ENCODE data around the gene SLC30A7.

SLC30A7 gene

GRCh38 chr1:100988121-100988520 lies 92.2 kb downstream of the SLC30A7 start:
- no peak for DNase-seq

DNA sequence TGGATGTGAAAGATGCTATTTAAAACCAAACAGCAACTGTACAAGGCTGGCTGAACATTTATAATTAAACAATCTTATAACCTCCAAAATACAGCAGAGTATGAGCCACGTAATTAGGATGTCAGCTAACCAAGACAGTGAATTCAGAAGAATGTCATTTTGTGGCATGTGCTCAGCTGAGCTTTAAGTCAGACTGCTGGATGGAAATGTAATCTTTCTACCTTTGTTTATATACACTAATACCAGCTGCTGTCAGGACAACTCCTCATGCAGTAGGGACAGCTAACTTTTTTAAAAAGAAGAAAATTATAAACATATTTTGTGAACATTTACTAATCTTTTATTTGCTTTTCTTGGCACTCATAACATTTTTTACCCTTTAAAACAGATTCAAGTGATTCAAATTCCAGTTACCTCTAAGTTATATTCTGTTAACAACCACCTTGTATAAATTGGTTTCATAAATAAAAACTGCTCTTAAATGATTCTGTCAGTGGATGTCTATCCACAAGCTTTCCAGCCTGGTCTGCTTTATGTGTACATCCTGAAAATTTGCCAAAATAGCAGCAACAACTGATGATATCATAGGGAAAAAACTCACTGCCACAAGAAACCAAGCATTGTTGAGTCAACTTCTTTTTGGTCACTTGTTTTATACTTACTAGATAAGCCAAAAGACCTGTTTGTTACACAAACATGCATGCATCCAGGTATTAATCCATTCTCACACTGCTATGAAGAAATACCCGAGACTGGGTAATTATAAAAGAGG lies 93.6 kb downstream of the SLC30A7 start:
- no peak for DNase-seq

DNA sequence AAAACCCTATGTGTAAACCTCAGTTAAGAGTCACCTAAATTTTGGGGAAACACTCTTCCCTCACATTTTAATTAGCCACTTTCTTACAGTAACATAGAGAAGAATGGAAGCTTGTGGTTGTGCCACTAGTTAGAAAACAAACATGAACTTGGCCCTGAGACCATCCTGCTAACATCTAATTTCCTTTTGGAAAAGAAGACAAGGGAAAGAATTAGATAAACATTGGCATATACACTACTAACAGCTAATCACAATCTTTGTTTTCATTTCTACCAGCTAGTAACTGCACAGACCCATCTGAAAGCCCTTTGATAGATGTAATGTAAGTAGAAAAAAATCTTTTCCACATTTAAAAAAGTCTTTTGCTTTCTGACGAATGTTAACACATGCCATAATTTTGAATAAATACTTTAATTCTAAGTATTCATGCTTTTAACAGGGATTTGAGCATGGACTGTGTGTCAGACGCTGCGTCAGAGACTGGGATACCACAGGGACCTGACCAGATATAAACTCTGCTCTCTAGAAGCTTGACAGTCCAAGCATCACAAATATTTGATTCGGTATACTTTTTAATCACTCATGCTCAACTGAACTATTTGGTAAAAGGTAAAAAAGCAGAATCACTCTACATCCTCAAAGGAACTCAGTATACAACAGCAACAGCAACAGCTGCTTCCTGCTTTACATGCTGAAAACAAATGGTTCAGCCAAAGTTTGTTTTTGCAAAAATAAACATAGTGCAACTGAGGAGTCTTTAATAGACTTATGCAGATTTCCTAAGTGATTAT lies 99.5 kb downstream of the SLC30A7 start:
- DNase-seq: no peak

GRCh38 chr1:100998426-100998825 lies 102.5 kb downstream of the SLC30A7 start:
- no peak for DNase-seq

DNA sequence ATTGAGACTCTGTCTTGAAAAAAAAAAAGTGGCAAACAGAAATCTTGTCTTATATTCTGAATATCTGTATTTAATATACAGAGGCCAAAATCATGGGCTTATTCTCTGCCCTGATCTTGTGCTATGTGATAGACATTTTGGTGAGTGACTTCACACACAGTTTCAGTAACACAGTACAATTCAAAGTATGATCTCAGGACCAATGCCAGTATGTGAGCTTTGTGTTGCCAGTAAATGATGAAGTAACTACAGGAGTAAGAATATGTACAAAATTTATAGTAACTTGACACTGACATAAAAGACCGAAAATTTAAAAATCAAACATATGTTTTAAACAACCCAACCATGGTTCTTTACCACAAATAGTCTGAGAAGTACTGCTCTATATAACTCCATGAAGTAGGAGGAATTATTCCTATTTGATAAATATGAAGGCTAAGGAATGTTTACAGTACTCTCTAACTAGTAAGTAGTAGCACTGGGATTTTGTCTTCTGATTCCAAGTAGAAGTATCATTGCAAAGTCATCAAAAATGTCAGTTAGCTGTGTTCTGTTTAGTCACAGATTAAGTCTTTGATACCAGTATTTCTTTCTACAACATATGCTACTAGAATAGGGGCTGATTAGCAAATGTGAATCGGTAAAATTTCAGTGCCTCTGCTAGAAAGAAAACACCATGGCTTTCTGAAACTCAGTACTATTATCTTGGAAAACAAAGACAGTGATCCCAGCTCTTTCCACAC lies 104.4 kb downstream of the SLC30A7 start:
- no peak for DNase-seq

DNA sequence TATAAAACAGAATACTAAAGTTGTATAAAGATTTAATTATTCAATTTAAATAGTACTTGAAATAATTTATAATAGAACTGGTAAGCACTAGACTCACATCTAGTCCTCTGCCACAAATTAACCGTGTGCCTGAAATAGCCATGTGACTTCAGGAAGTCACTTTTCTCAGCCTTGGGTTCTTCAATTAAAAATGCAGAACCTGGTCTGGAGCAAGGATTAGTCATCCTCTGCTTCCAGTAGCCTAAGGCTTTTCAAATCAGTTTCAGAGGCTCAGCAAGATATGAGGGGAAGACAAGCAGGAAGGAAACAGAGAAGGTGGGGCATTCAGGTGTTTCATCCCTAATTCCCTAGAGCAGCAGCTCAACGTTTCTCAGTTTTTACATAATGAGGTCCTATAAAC lies 106.7 kb downstream of the SLC30A7 start:
- DNase-seq: no peak

DNA sequence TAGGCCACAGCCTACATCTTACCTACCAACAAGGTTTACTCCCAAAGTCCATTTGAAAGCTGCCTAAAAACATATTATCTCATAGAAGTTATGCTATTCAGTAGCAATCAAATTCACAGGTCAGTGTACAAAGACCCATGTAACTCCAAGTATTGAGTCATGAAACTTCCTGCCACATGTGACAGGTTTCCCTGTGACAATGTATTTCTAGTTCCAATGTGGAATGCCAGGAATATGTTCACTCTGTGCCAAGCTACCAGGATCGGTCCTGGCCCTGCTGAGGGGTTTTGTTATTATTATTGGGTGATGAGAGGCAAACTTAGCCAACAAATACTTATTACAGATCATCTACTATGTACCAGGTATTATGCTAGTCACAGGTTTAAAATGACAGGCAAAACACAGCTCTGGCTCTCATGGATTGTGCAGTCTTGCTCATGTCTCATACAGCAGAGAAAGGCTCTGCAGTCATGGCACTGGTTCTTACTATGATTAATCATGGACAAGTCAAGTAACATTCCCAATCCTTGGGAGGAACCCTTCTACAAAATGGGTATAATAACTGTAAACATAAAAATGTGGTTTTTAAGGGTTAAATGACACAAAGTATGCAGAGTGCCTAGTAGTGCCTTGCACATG lies 107.2 kb downstream of the SLC30A7 start:
- no peak for DNase-seq

DNA sequence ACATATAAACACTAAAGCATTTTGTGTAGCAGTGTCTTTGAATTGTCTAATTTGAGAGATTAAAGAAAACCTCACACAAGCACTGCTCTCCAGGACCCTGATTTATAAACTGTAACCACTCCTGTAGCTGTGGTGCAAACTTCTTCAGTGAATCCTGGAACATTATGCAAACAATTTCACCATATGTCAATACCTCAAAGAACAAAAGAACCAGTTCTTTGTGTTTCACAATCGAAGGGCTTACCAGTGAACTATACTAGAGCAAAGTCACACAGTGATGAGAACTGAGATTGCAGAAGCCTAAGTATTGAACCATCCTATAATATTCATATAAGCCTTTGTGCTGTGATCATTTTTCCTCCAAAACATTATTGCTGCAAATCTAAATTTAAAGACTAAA lies 108.2 kb downstream of the SLC30A7 start:
- no peak for DNase-seq

- no peak for DNase-seq
These were observed 108.8 kb downstream of the SLC30A7 start for GRCh38 chr1:101004670-101005069.

GRCh38 chr1:101005183-101005582 lies 109.3 kb downstream of the SLC30A7 start:
- DNase-seq: no peak

- no peak for DNase-seq
These were observed 110.0 kb downstream of the SLC30A7 start for GRCh38 chr1:101005871-101006270.

DNA sequence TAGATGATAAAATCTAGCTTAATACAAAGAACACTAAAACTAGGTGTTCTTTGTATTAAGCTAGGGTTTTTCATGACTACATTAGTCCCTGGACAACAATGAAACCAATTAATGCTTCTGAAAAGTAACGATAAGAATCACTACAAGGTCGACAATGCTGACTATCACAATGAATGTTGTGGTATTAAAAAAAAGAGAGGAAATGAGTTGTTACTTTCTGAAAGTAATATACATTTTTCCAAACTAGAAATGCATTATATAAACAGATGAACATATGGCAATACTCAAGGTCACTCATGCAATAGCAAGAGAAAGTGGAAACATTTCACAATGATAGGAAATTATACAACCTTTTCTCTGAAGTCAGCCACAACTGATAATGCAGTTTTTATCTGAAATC lies 110.7 kb downstream of the SLC30A7 start:
- DNase-seq: no peak

DNA sequence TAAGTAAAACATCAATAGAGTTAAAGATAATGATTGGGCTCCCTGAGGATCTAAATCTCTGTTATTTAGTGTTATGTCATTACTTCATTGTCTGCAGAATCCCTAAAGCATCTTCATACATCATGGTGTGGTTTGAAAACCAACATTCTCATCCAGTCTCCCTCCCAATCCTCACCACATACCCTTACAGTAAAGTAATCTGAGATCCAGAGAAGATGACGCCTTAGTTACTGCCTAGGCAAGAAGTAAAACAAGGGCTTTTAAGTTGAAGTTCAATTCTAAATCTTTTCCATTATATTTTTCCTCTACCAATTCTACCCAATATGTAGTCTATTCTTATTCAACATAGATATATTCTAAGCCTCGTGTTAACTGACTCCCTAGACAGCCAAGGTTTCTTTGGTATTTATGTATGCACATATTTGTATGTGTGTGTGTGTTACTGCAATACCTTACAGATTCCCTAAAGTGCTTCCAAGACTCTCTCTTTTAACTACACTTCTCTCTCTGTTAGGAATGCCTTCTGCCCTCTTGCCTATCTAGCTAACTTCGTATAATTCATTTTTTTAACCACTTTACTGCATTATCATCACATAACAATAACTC lies 112.4 kb downstream of the SLC30A7 start:
- no peak for DNase-seq

DNA sequence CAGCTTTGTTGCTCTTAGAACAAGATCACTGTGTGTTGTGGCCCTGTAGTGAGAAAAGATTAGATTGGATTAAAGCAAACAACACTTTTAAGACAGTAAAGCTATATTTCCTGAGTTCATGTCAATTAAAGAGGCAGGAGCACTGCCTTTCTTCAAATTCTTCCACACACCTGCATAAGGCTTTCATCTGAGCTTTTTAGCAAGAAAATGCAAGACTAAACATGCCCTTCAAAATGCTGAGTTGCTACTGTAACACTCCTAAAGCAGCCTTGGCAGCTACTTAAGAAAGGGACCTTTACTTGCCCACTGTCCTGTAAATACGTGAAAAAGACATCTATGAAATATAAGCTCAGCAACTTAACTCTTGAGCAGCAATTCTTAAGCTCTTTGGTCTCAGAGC lies 117.9 kb downstream of the SLC30A7 start:
- no peak for DNase-seq

DNA sequence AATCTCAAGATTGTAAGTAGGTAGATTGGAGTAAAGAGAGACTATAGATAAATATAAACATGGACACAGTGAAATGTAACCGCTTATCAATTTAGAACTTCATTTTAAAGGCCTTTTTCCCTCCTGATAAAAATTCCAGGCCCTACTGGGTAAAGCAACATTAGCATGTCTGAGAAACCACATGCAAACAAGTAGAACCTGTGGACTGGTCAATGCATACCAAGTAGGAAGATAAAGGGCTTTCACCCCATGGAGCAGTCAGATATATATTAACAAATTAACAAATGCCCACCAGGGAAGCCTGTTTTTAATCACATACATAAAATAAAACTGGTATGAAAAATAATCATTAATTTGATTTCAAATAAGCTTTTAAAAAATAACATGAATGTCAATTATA lies 121.6 kb downstream of the SLC30A7 start:
- DNase-seq: no peak

DNA sequence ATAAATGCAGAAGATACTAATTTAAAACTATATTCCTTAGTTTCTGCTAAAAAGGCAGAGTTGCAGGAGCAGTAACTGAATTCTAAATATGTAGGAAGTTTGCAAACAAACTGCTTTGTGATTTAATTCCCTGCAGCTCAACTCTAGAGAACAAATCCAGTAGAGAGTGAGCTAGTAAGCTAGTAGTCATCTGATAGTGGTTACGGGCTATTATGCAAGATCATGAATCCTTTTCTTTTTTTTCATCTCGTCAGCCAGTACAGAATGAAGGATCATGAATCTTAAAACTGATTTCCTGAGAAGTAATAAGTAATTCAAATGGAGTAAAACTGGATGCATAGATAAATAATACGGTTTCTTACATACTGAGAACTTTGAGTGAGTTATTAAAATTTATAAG lies 126.4 kb downstream of the SLC30A7 start:
- no peak for DNase-seq

GRCh38 chr1:101025283-101025656 lies 129.4 kb downstream of the SLC30A7 start:
- peak; percentile 16 for DNase-seq

GRCh38 chr1:101025657-101026429 lies 130.0 kb downstream of the SLC30A7 start, which contains the start of gene DPH5:
TSS of gene DPH5 (minus strand) at chr1:101025784. CDS start at chr1:101025443, 341 bp downstream.
- DNase-seq: peak; percentile 81

GRCh38 chr1:101026430-101026788 lies 130.5 kb downstream of the SLC30A7 start:
- DNase-seq: no peak

DNA sequence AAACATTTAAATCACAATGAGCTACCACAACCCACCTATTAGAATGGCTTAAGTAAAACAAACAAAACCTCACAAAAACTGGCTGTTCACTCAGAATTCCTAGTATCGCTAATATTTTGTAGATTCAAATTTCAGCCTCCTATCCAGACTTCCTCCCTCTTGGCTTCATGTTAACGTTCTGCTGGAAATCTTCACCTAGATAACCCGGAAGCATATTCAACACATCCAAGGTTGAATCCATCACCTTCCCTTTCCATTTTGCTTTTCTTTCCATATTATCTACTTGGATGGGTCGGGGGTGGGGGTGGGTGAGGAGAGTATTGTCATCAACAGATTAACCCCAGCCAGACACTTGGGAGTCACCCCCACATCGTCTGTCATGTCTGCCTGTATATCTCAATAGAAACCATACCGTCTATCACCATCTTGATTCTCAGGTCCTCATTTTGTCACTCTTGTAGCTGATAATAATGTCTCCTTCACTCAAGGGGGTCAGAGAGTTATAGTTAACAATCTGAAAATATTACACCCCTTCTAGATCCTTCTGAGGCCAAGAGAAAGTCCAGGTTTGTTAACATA lies 131.4 kb downstream of the SLC30A7 start:
- no peak for DNase-seq

GRCh38 chr1:101028466-101028865 lies 132.6 kb downstream of the SLC30A7 start:
- no peak for DNase-seq

DNA sequence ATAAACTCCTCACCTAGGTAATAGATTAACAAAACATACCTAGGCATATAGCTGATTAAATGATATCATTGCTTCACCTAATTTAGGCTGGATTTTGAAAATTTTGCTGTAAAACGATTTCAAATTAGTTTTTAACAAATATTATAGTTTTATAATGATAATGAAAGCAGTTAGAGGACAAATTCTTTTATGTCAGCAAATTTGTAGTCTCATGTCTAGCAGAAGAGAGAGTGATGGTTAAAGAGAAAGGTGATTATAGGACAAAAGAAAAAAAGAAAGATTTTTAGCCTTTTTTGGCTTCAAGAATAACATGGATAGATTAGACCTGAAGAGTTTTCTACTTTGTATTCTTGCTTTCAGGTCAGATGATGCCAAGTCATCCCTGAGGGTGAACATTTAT lies 133.3 kb downstream of the SLC30A7 start:
- DNase-seq: no peak

Data from activated effector memory CD4-positive, alpha-beta T cell treated with Interleukin-2 at 50 U/mL for 16 hours (primary cell).